ENCODE measurements around the gene VSTM2L. TPM values are rescaled to one million over a fixed set of nuclear protein-coding genes. Genes with fewer than 3 reads are reported as not detected.
"Not testable (repeated sequence)": the region's sequence is repeated elsewhere in the genome, so short reads cannot be mapped to it uniquely, and the experiment has no call there.

Gene VSTM2L
- total and polyA plus RNA-seq, 2 of the 13 experiments (the other 11 are each of a cell fraction or from before 2014, with no cell fraction given), result not detected

GRCh38 chr20:37961066-37961465, 58.1 kb downstream of the VSTM2L start:
- Histone ChIP-seq H3K4me1 (ENCODE audit: insufficient read depth, low read length) (peaks cover 13% of the 10 kb centered on the region), H3K4me3 (replicated peaks in 1 of 3; ENCODE audit: insufficient read depth in 1 of 3, low read depth in 2 of 3, low read length in 3 of 3) (no peak overlapping the region), H2AFZ (ENCODE audit: low read length) (no peak overlapping the region), H3K9me3 (ENCODE audit: low read length) (no peaks in the 10 kb centered on the region), H3K79me2 (ENCODE audit: insufficient read depth, low read length) (no peaks in the 10 kb centered on the region), H4K20me1 (ENCODE audit: insufficient read depth, low read length) (no peaks in the 10 kb centered on the region), H3K27me3 (ENCODE audit: control insufficient read depth in 1 of 2, insufficient read depth in 2 of 2, low read length in 2 of 2) (peaks cover 0 to 5% of the 10 kb centered on the region in 2 experiments; a peak in 1 of 5 replicates), H3K27ac (ENCODE audit: extremely low read length, insufficient read depth, low read length) (no peak overlapping the region), H3K36me3 (replicated peaks in 1 of 2; ENCODE audit: control insufficient read depth in 1 of 2, insufficient read depth in 2 of 2, low read length in 2 of 2) (no peaks in the 10 kb centered on the region), H3K4me2 (ENCODE audit: low read depth, low read length) (no peak overlapping the region), H3K9ac (ENCODE audit: insufficient read depth, low read depth, low read length) (no peak overlapping the region)
- BruUV-seq (replicated peaks), result no TSS peak
- TF ChIP-seq ZMAT5 (CRISPR knock-in tag; IDR thresholded peaks at IDR 0.05; ENCODE audit: borderline replicate concordance, low read depth), result no peak
- TF ChIP-seq ATF7 (IDR thresholded peaks at IDR 0.05), result peak; percentile 63
- TF ChIP-seq ATF7 (CRISPR knock-in tag; IDR thresholded peaks at IDR 0.05), result no peak
- no peak for TF ChIP-seq ZNF644 (CRISPR knock-in tag; IDR thresholded peaks at IDR 0.05; ENCODE audit: low read depth)
- 17% methylated on average over 1 of the region's 1 CpG for whole genome bisulfite sequencing (ENCODE audit: low lambda C conversion rate)
- ChIA-PET CTCF (ENCODE audit: low intra/inter-chr PET ratio, low total read pairs) (no interaction called here), POLR2A (no interaction called here)
- no peak for DNase-seq (ENCODE audit: low spot score)
- intact Hi-C loops (cut with micrococcal nuclease; ENCODE audit: unreplicated experiment) (no loop called here), in situ Hi-C loops (cut with HindIII; ENCODE audit: extremely low pct_ligation_motif_present, low pct_unique_long_range_greater_than_20kb) (no loop called here)
- no peak for FAIRE-seq
- no peak for ATAC-seq

GRCh38 chr20:37963483-37963882, 60.6 kb downstream of the VSTM2L start:
- H2AFZ ChIP-seq (ENCODE audit: low read length); BruUV-seq (replicated peaks); H3K27ac ChIP-seq (ENCODE audit: extremely low read length, insufficient read depth, low read length); CTCF ChIA-PET (ENCODE audit: low intra/inter-chr PET ratio, low total read pairs); H4K20me1 ChIP-seq (ENCODE audit: insufficient read depth, low read length); DNase-seq (ENCODE audit: low spot score); H3K9ac ChIP-seq (ENCODE audit: insufficient read depth, low read depth, low read length); H3K4me3 ChIP-seq (replicated peaks in 1 of 3; ENCODE audit: insufficient read depth in 1 of 3, low read depth in 2 of 3, low read length in 3 of 3); H3K4me1 ChIP-seq (ENCODE audit: insufficient read depth, low read length); in situ Hi-C loops (cut with HindIII; ENCODE audit: extremely low pct_ligation_motif_present, low pct_unique_long_range_greater_than_20kb); H3K79me2 ChIP-seq (ENCODE audit: insufficient read depth, low read length); ATAC-seq; FAIRE-seq; H3K4me2 ChIP-seq (ENCODE audit: low read depth, low read length); H3K9me3 ChIP-seq (ENCODE audit: low read length); intact Hi-C loops (cut with micrococcal nuclease; ENCODE audit: unreplicated experiment); H3K27me3 ChIP-seq (ENCODE audit: control insufficient read depth in 1 of 2, insufficient read depth in 2 of 2, low read length in 2 of 2); H3K36me3 ChIP-seq (replicated peaks in 1 of 2; ENCODE audit: control insufficient read depth in 1 of 2, insufficient read depth in 2 of 2, low read length in 2 of 2); POLR2A ChIA-PET: not testable (repeated sequence)
- WGBS (ENCODE audit: low lambda C conversion rate), result 74% methylated on average over 2 of the region's 2 CpGs

Measured in HepG2 (cell line).